Type B pancreatic cell (in vitro differentiated cells): Measurements from ENCODE around the gene KLHL10. TPM values are rescaled to one million over a fixed set of nuclear protein-coding genes. Genes with fewer than 3 reads are reported as not detected.

Experiments used
- DNase-seq: peaks from one replicate; pipeline ENCODE4 v3.0.0; 2021; ENCODE audit warnings: mixed read lengths; ENCODE audit not compliant: unreplicated experiment; ENCODE audit errors: extremely low spot score
- H3K27ac Mint-ChIP-seq: 2 replicates; pipeline ENCODE4 v1.8.0; 2021; ENCODE audit warnings: mild to moderate bottlenecking, mixed read lengths
- H3K27me3 Mint-ChIP-seq: 2 replicates; pipeline ENCODE4 v1.8.0; 2021; ENCODE audit warnings: mixed read lengths
- H3K36me3 Mint-ChIP-seq: 2 replicates; pipeline ENCODE4 v1.8.0; 2021; ENCODE audit warnings: mixed read lengths
- H3K4me1 Mint-ChIP-seq: one replicate; pipeline ENCODE4 v1.8.0; 2021; ENCODE audit warnings: mixed read lengths; ENCODE audit not compliant: unreplicated experiment
- H3K4me3 Mint-ChIP-seq: 2 replicates; pipeline ENCODE4 v1.8.0; 2021; ENCODE audit warnings: mild to moderate bottlenecking, mixed read lengths
- H3K9me3 Mint-ChIP-seq: 2 replicates; pipeline ENCODE4 v1.8.0; 2021; ENCODE audit warnings: mixed read lengths
- total RNA-seq: library from RNA; stranded (reverse); gene quantifications from 2 replicates; pipeline ENCODE4 v1.2.1, GENCODE V29; 2021; ENCODE audit warnings: low replicate concordance
- TF ChIP-seq, protein P1 (sequence below): fragments of 200-600 bp; sonication (generic); conservative IDR thresholded peaks from 2 replicates; pipeline ENCODE4 v1.5.0; 2021; ENCODE audit warnings: antibody characterized with exemption, mild to moderate bottlenecking

KLHL10 gene
- total RNA-seq, 1 donor from 2014 or later = 0.24 TPM

DNA sequence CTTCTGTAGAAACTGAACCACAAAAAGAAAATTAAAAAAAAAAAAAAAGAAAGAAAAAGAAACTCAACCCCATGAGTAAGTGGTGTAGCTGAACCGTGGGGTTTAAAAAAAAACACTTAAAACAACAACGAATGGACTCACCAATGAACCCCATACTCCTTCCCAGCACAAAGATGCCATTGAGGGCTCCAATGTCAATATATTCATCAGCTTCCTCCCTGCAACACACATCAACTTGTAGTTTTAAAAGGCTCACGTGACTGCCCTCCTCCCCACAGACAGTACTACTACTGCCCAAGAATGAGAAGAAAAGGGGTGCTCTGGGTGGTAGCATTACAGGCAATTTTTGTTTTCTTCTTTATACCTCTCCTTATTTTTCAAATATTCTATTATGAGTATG, 30.9 kb downstream of the KLHL10 start:
- no peak for DNase-seq
- peak overlapping the region; percentile 48 for H3K27ac Mint-ChIP-seq
- H3K27me3 Mint-ChIP-seq = no peaks in the 10 kb centered on the region
- H3K4me3 Mint-ChIP-seq = no peak overlapping the region
- H3K4me1 Mint-ChIP-seq = no peaks in the 10 kb centered on the region
- TF ChIP-seq, protein P1, sequence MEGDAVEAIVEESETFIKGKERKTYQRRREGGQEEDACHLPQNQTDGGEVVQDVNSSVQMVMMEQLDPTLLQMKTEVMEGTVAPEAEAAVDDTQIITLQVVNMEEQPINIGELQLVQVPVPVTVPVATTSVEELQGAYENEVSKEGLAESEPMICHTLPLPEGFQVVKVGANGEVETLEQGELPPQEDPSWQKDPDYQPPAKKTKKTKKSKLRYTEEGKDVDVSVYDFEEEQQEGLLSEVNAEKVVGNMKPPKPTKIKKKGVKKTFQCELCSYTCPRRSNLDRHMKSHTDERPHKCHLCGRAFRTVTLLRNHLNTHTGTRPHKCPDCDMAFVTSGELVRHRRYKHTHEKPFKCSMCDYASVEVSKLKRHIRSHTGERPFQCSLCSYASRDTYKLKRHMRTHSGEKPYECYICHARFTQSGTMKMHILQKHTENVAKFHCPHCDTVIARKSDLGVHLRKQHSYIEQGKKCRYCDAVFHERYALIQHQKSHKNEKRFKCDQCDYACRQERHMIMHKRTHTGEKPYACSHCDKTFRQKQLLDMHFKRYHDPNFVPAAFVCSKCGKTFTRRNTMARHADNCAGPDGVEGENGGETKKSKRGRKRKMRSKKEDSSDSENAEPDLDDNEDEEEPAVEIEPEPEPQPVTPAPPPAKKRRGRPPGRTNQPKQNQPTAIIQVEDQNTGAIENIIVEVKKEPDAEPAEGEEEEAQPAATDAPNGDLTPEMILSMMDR = no peak
- H3K36me3 Mint-ChIP-seq = peaks cover 14% of the 10 kb centered on the region
- no peaks in the 10 kb centered on the region for H3K9me3 Mint-ChIP-seq

DNA sequence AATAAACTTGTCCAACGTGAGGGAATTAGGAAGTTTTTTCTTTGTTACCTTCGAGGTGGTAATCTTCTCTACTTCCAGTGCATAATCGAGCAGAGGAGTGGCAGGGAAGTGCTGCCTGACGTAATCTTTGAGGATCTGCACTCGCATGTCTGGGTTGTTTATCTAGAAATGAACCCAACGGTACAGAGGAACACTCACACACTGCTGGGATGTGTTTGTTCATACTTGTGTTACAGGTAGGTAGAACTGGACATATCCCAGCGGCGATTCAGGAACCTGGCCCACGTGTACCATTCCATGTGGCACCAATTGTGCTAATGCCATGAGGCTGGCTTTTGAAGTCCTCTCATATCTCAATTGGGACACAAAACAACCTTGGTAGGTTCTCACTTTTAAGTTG, 31.8 kb downstream of the KLHL10 start:
- no peak for DNase-seq
- Mint-ChIP-seq H3K4me1 (no peaks in the 10 kb centered on the region), H3K4me3 (no peak overlapping the region), H3K27me3 (no peaks in the 10 kb centered on the region), H3K36me3 (peaks cover 14% of the 10 kb centered on the region), H3K27ac (no peak overlapping the region), H3K9me3 (no peaks in the 10 kb centered on the region)
- TF ChIP-seq, protein P1 = no peak

DNA sequence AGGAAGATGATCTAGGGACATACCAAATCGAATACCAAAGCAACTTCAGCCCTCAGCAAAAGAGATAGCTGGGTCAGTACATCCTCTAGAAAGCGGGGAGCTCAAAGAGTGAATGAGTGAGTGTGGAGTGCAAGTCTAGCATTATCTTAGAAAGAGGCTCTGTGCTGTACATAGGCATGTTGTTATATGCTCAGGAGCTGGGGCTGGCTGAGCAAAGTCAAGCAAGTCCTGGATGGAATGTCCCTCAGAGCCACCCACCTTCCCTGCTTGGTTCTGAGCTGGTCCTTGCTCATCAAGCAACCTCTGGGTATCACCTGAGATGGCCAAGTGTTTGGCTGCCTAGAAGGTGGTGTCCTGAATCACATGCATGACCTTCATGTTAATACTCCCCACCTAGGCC, 32.5 kb downstream of the KLHL10 start:
- no peak for DNase-seq
- no peak overlapping the region for H3K4me3 Mint-ChIP-seq
- peaks cover 14% of the 10 kb centered on the region for H3K36me3 Mint-ChIP-seq
- no peaks in the 10 kb centered on the region for H3K27me3 Mint-ChIP-seq
- no peaks in the 10 kb centered on the region for H3K9me3 Mint-ChIP-seq
- no peaks in the 10 kb centered on the region for H3K4me1 Mint-ChIP-seq
- TF ChIP-seq, protein P1 = no peak
- no peak overlapping the region for H3K27ac Mint-ChIP-seq

DNA sequence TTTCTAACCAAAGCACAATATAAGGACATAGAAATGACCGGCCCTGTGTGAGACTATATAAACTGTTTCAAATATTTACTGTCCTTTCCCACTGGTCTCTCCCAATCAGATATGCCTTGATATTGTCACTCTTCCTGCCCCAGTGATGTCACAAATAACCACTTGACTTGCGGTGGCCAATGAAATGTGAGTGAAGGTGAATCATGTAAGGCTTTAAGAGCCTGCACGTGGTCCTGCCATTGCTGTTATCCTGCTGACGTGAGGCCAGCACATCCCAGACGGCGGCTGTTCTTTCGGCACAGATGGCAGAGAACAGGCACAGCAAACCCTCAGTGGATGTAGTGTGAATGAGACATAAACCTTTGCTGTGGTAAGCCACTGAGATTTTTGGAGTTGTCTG, 33.0 kb downstream of the KLHL10 start:
- TF ChIP-seq, protein P1 = no peak
- H3K4me3 Mint-ChIP-seq = no peak overlapping the region
- H3K27me3 Mint-ChIP-seq = no peaks in the 10 kb centered on the region
- no peaks in the 10 kb centered on the region for H3K9me3 Mint-ChIP-seq
- H3K4me1 Mint-ChIP-seq = no peaks in the 10 kb centered on the region
- DNase-seq = no peak
- no peak overlapping the region for H3K27ac Mint-ChIP-seq
- peaks cover 14% of the 10 kb centered on the region for H3K36me3 Mint-ChIP-seq

DNA sequence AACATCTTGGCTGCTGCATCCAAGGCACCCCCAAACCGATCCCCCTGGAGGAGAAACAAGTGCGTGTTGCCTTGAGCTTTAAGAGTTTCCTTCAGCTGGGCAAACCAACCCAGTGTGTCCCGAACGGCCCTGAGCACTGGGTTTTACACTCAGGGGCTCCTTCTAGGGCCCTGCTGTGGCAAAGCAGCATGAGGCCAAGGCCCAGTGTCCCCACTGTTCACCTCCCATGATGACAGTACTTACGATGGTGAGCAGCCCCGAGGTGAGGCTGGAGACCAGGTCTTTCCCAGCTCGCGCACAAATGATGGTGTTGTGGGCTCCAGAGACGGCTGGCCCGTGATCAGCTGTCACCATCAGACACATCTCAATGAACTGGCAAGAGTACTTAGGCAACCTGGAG, 34.2 kb downstream of the KLHL10 start:
- TF ChIP-seq, protein P1 = no peak
- Mint-ChIP-seq H3K27ac (no peak overlapping the region), H3K4me1 (no peaks in the 10 kb centered on the region), H3K4me3 (no peak overlapping the region), H3K9me3 (no peaks in the 10 kb centered on the region), H3K27me3 (no peaks in the 10 kb centered on the region), H3K36me3 (peaks cover 14% of the 10 kb centered on the region)
- no peak for DNase-seq
